Mesothelial cell of epicardium (in vitro differentiated cells): ENCODE results near the gene MORN3. TPM values are rescaled to one million over a fixed set of nuclear protein-coding genes. Genes with fewer than 3 reads are reported as not detected.
"Not testable (repeated sequence)": the region's sequence is repeated elsewhere in the genome, so short reads cannot be mapped to it uniquely, and the experiment has no call there.

Experiments
- DNase-seq, 2 experiments: peaks; one replicate each; pipeline ENCODE4 v3.0.0; 2021; ENCODE audit warnings: low spot score in 2 of 2; ENCODE audit not compliant: unreplicated experiment in 2 of 2
- H3K27ac Mint-ChIP-seq: 2 replicates; pipeline ENCODE4 v1.8.0; 2021; ENCODE audit warnings: mixed read lengths
- H3K27me3 Mint-ChIP-seq: 2 replicates; pipeline ENCODE4 v1.8.0; 2021; ENCODE audit warnings: low read depth, mixed read lengths
- H3K36me3 Mint-ChIP-seq: 2 replicates; pipeline ENCODE4 v1.8.0; 2021; ENCODE audit warnings: mixed read lengths
- H3K4me1 Mint-ChIP-seq: 2 replicates; pipeline ENCODE4 v1.8.0; 2021; ENCODE audit warnings: mixed read lengths
- H3K4me3 Mint-ChIP-seq: 2 replicates; pipeline ENCODE4 v1.8.0; 2021; ENCODE audit warnings: mild to moderate bottlenecking, moderate library complexity, mixed read lengths
- H3K9me3 Mint-ChIP-seq: 2 replicates; pipeline ENCODE4 v1.8.0; 2021; ENCODE audit warnings: mixed read lengths
- total RNA-seq: library from RNA; stranded (reverse); gene quantifications from 3 replicates; pipeline ENCODE4 v1.2.1, GENCODE V29; 2021
- TF ChIP-seq, protein P1 (sequence below): fragments of 200-600 bp; sonication (generic); IDR thresholded peaks from one replicate; pipeline ENCODE4 v1.5.0; 2021; ENCODE audit warnings: antibody characterized with exemption; ENCODE audit not compliant: unreplicated experiment

Gene MORN3
- total RNA-seq, 1 donor from 2014 or later: 0.69 TPM

DNA sequence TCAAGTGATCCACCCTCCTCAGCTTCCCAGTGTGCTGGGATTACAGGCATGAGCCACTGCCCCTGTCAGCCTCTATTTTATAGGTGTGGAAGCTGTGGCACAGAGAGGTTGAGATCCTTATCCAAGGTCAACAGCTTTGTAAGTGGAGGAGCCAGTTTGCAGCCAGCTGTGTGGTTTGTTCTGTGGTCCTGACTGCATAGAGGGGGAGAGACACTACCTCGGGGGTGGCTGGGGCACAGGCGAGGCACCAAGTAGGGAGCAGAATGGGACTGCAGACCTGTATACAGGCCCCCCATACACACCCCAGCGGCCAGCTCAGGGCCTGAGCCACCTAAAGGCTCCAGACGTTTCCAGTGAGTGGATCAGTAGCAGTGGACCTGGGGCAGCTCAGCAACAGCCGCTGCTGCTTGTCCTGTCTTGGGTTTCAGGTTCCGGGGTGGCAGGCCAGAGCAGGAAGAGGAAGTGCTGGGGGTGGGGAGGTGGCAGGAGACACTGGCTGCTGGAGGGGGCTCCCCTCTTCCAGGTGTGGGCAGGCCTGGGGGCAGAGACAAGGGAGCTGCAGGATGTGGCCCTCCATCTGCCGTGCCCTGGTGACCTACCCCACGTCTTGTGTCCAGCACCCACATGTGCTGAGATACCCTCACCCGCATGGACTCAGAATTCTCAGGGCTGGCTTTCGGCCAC lies 32.1 kb downstream of the MORN3 start:
- H3K27ac Mint-ChIP-seq: no peak overlapping the region
- peaks cover 5% of the 10 kb centered on the region for H3K36me3 Mint-ChIP-seq
- H3K27me3 Mint-ChIP-seq: no peaks in the 10 kb centered on the region
- H3K4me1 Mint-ChIP-seq: peaks cover 8% of the 10 kb centered on the region
- TF ChIP-seq, protein P1, sequence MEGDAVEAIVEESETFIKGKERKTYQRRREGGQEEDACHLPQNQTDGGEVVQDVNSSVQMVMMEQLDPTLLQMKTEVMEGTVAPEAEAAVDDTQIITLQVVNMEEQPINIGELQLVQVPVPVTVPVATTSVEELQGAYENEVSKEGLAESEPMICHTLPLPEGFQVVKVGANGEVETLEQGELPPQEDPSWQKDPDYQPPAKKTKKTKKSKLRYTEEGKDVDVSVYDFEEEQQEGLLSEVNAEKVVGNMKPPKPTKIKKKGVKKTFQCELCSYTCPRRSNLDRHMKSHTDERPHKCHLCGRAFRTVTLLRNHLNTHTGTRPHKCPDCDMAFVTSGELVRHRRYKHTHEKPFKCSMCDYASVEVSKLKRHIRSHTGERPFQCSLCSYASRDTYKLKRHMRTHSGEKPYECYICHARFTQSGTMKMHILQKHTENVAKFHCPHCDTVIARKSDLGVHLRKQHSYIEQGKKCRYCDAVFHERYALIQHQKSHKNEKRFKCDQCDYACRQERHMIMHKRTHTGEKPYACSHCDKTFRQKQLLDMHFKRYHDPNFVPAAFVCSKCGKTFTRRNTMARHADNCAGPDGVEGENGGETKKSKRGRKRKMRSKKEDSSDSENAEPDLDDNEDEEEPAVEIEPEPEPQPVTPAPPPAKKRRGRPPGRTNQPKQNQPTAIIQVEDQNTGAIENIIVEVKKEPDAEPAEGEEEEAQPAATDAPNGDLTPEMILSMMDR: no peak
- no peak for DNase-seq
- no peak overlapping the region for H3K4me3 Mint-ChIP-seq
- no peaks in the 10 kb centered on the region for H3K9me3 Mint-ChIP-seq

DNA sequence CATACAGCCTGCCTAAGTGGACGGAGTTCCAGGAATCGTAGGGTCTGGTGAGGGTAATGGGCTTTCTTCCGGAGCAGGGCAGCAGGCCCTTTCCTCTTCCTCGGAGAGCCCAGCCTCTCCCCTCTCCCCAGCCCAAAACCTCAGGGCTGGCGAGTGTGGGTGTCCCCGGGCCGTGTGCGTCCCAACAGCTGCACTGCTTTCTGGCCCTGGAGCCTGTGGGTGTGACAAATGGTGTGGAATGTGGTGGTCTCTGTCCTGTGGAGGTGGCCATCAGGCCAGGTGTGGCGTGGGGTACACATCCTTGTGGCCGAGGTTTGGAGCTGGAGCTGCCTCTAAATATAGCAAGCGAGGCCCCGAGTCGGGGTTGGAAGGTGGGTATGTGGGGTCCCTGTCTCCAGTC lies 34.6 kb downstream of the MORN3 start:
- Mint-ChIP-seq H3K27ac (no peak overlapping the region), H3K9me3 (no peaks in the 10 kb centered on the region)

DNA sequence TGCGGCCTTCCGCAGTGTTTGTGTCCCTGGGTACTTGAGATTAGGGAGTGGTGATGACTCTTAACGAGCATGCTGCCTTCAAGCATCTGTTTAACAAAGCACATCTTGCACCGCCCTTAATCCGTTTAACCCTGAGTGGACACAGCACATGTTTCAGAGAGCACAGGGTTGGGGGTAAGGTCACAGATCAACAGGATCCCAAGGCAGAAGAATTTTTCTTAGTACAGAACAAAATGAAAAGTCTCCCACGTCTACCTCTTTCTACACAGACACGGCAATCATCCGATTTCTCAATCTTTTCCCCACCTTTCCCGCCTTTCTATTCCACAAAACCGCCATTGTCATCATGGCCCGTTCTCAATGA lies 35.6 kb downstream of the MORN3 start:
- peaks cover 16% of the 10 kb centered on the region for H3K4me1 Mint-ChIP-seq
- H3K36me3 Mint-ChIP-seq, H3K9me3 Mint-ChIP-seq, H3K27me3 Mint-ChIP-seq, H3K4me3 Mint-ChIP-seq, H3K27ac Mint-ChIP-seq, DNase-seq: not testable (repeated sequence)

More for the DNA sequence above, 34.6 kb downstream of the MORN3 start:
- Mint-ChIP-seq H3K4me1 (peaks cover 15% of the 10 kb centered on the region), H3K27me3 (no peaks in the 10 kb centered on the region), H3K4me3 (no peak overlapping the region), H3K36me3 (no peaks in the 10 kb centered on the region)
- no peak for DNase-seq
- TF ChIP-seq, protein P1: no peak

DNA sequence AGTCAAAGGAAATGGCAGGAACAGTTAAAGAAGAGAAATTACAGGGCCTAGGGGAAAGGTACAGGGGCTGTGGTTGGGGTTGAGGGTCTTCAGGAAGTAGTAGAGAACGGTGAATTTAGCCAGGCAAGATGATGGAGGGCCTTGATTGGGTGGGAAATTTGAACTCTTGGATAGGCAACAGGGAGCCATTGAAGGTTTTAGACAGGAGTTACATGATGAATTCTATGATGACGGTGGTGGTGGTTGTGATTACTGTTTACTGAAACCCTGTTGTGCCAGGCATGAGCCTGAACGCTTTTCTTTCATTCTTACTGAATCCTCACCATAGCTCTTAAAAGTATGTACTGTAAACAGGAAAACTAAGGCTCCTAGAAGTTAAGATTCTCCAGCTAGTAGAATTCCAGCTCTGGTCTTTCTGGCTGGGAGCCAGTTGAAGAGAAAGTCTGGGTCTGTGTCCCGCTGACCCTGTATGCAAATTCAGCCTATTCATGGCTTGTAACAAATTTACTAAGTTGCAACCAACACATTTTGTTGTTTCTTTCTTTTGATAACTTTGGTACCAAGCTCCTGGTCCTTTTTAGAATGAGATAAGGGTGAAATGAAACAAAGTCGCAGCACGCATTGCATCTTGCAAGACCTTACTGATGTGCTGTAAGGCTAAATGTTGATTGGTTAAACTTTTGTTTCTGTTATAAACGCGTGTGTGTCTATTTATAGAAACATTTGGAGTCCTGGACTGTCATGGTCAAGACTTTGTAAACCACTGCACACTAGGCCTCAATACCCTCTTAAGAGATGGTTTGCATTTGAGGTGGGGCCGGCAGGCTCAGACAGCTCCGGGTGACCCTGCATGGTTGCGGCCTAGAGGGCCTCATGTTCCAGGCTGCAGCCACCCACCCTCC lies 37.1 kb downstream of the MORN3 start:
- H3K9me3 Mint-ChIP-seq: no peaks in the 10 kb centered on the region
- TF ChIP-seq, protein P1: no peak
- peaks cover 29% of the 10 kb centered on the region for H3K4me1 Mint-ChIP-seq
- DNase-seq: no peak
- no peak overlapping the region for H3K4me3 Mint-ChIP-seq
- H3K27ac Mint-ChIP-seq: peak overlapping the region; percentile 53
- H3K36me3 Mint-ChIP-seq: no peaks in the 10 kb centered on the region
- H3K27me3 Mint-ChIP-seq: no peaks in the 10 kb centered on the region

DNA sequence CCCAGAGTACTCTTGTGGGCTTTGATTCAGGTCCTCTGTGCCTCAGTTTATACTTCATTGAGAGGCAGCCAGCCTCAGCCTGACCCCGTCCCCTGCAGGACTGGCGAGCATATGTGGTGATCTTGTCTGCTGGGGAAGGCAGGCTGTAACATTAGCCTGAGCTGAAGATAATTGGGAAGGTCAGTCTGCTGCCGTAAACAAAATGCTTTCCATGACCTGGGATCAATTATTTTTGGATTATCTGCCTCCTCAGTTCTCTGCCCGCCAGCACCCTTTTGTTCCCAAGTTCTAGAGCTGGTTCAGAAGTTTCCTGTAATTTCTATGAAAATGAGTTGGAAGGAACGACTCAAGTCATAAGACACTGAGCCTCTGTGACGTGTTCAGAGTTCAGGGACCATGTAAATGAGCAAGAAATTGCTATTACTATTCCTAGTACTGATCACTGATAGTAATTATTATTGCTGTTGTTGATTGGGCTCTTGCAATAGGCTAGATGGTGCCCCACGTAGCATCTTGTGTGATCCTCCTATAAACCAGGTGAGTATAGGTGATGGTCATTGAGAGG lies 38.6 kb downstream of the MORN3 start:
- Mint-ChIP-seq H3K9me3 (no peaks in the 10 kb centered on the region), H3K27me3 (no peaks in the 10 kb centered on the region), H3K4me1 (peaks cover 32% of the 10 kb centered on the region), H3K4me3 (no peak overlapping the region), H3K27ac (no peak overlapping the region), H3K36me3 (no peaks in the 10 kb centered on the region)
- TF ChIP-seq, protein P1: no peak
- DNase-seq: no peak

DNA sequence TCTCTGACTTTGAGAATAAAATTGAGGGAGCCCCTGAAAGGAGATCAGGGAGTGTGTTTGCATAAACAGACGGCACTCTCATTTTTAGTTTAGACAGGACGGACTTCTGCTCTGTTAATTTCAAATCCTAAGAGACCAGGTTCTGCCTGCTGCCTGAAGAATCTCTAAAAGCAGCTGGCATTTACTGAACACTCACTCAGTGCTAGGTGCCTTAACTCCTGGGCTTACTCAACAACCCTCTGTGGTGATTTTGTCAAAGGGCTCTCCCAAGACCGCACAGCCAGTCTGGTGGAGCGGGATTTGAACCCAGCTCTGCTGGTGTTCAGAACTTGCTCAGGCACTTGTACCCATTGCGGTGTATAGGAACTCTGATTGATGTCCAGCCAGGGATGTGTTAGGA lies 40.9 kb downstream of the MORN3 start:
- Mint-ChIP-seq H3K27me3 (no peaks in the 10 kb centered on the region), H3K4me1 (peaks cover 34% of the 10 kb centered on the region), H3K36me3 (no peaks in the 10 kb centered on the region), H3K9me3 (no peaks in the 10 kb centered on the region), H3K4me3 (peak overlapping the region; percentile 77), H3K27ac (peak overlapping the region; percentile 87)
- TF ChIP-seq, protein P1: no peak
- DNase-seq: no peak
